HepG2 (cell line): ENCODE measurements around the gene TNFSF13. TPM values are rescaled to one million over a fixed set of nuclear protein-coding genes. Genes with fewer than 3 reads are reported as not detected.

Source experiments
- AHDC1 ChIP-seq: sonication (generic); formaldehyde crosslinking; IDR thresholded peaks from 2 replicates; pipeline ENCODE4 v1.5.1; 2020; ENCODE audit warnings: mild to moderate bottlenecking, missing genetic modification reagents, borderline replicate concordance
- CREB1 ChIP-seq, 2 experiments: fragments of 450-650 bp in 1 of 2; IDR thresholded peaks; 2 replicates each; pipeline ENCODE4 v1.6.1; 2016 to 2017; ENCODE audit warnings: control low read depth in 1 of 2, mild to moderate bottlenecking in 1 of 2, missing compliant biosample characterization in 1 of 2, missing genetic modification characterization in 1 of 2
- HCFC1 ChIP-seq: fragments of 150-350 bp; IDR thresholded peaks from 2 replicates; pipeline ENCODE4 v1.6.1; 2014; ENCODE audit warnings: low read depth, low read length
- MBD4 ChIP-seq: IDR thresholded peaks from 2 replicates; pipeline ENCODE4 v1.6.1; 2012; ENCODE audit warnings: low read length, inconsistent platforms, borderline replicate concordance
- MED1 ChIP-seq: sonication (generic); formaldehyde crosslinking; IDR thresholded peaks from 2 replicates; pipeline ENCODE4 v1.4.0; 2020; ENCODE audit warnings: missing genetic modification reagents
- ZBTB26 ChIP-seq: IDR thresholded peaks from 2 replicates; pipeline ENCODE4 v1.6.1; 2016; ENCODE audit warnings: missing compliant biosample characterization, missing genetic modification reagents, borderline replicate concordance
- ZFY ChIP-seq: sonication (generic); formaldehyde crosslinking; IDR thresholded peaks from 2 replicates; pipeline ENCODE4 v1.4.0; 2020; ENCODE audit warnings: missing genetic modification reagents
- ZMYM4 ChIP-seq: sonication (generic); formaldehyde crosslinking; IDR thresholded peaks from 2 replicates; pipeline ENCODE4 v1.8.1; 2023; ENCODE audit warnings: mild to moderate bottlenecking, missing genetic modification reagents
- ZNF543 ChIP-seq: sonication (generic); formaldehyde crosslinking; IDR thresholded peaks from 2 replicates; pipeline ENCODE4 v1.4.0; 2020; ENCODE audit warnings: mild to moderate bottlenecking, missing genetic modification reagents
- ZNF572 ChIP-seq: sonication (generic); formaldehyde crosslinking; IDR thresholded peaks from 2 replicates; pipeline ENCODE4 v1.5.1; 2020; ENCODE audit warnings: mild to moderate bottlenecking, missing genetic modification reagents
- ZNF83 ChIP-seq: sonication (generic); formaldehyde crosslinking; IDR thresholded peaks from 2 replicates; pipeline ENCODE4 v1.4.0; 2020; ENCODE audit warnings: missing genetic modification reagents, mild to moderate bottlenecking, borderline replicate concordance
- polyA plus RNA-seq, 8 experiments: library from polyadenylated mRNA; depleted of rRNA in 3 of 8; stranded (reverse) in 7 of 8; unstranded in 1 of 8; fragments of >200 nt; fragmentation: Illumina TruSeq in 4 of 8; extraction: Trizol in 4 of 8; gene quantifications; 2 replicates each; pipeline versions ENCODE4 v1.2.1 to v1.2.3, GENCODE V29; 2011 to 2016; ENCODE audit warnings: low read depth in 4 of 8, missing spikeins in 1 of 8, mixed read lengths in 1 of 8; ENCODE audit not compliant: insufficient read depth in 1 of 8
- total RNA-seq, 5 experiments: library from RNA; depleted of rRNA; stranded (reverse); fragments of >200 nt; fragmentation: Illumina TruSeq; extraction: Trizol; gene quantifications; 2 replicates each; pipeline ENCODE4 v1.2.3, GENCODE V29; 2016; ENCODE audit warnings: low read depth in 1 of 5
- TF ChIP-seq, protein P1 (sequence below): sonication (generic); formaldehyde crosslinking; IDR thresholded peaks from 2 replicates; pipeline ENCODE4 v1.5.0; 2020; ENCODE audit warnings: mild to moderate bottlenecking, missing genetic modification reagents, borderline replicate concordance
- TF ChIP-seq, protein P2 (sequence below): sonication (generic); formaldehyde crosslinking; conservative IDR thresholded peaks from 2 replicates; pipeline ENCODE4 v1.8.0; 2022; ENCODE audit warnings: missing genetic modification reagents
- TF ChIP-seq, protein P3 (sequence below): sonication (generic); formaldehyde crosslinking; IDR thresholded peaks from 2 replicates; pipeline ENCODE4 v1.8.0; 2022; ENCODE audit warnings: mild to moderate bottlenecking, missing genetic modification reagents

Gene TNFSF13
- total and polyA plus RNA-seq, 2 of the 13 experiments (the other 11 are each of a cell fraction or from before 2014, with no cell fraction given): 2.5 to 3.3 TPM

DNA sequence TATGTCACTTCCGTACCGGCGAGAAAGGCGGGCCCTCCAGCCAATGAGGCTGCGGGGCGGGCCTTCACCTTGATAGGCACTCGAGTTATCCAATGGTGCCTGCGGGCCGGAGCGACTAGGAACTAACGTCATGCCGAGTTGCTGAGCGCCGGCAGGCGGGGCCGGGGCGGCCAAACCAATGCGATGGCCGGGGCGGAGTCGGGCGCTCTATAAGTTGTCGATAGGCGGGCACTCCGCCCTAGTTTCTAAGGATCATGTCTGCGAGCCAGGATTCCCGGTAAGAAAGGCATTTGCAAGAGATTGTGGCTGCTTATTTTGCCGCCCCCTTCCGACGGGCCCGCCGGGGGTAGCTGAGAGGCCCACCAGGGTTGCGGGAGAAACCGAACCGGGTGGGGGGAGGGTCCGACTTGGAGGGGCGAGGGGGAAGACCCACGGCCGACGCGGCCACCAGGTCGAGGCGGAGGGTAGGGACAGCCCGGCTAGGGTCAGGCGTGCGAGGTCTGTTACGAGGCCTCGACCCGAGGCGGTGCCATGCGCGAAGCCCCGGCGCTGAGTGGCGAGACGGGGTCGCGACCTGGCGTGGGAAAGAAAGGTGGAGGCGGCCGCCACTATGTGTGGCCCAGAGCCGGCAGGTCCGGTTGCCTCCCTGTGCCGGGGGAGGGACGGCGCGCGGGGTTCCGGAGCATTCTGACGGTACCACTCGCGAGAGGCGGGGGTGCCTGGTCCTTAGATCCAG, 14.2 kb downstream of the TNFSF13 start (continued):
- TF ChIP-seq, protein P1, sequence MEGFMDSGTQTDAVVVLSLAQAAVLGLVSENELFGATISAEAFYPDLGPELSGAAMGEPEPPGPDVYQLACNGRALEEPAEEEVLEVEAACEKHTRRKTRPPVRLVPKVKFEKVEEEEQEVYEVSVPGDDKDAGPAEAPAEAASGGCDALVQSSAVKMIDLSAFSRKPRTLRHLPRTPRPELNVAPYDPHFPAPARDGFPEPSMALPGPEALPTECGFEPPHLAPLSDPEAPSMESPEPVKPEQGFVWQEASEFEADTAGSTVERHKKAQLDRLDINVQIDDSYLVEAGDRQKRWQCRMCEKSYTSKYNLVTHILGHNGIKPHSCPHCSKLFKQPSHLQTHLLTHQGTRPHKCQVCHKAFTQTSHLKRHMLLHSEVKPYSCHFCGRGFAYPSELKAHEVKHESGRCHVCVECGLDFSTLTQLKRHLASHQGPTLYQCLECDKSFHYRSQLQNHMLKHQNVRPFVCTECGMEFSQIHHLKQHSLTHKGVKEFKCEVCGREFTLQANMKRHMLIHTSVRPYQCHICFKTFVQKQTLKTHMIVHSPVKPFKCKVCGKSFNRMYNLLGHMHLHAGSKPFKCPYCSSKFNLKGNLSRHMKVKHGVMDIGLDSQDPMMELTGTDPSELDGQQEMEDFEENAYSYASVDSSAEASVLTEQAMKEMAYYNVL (CRISPR knock-in tag): peak; percentile 77; the same call in 1 of the 2 replicates
- TF ChIP-seq CREB1 (IDR thresholded peaks at IDR 0.05): peak; percentile 97
- peak; percentile 99 for TF ChIP-seq CREB1 (CRISPR knock-in tag; IDR thresholded peaks at IDR 0.05)
- TF ChIP-seq HCFC1: peak; percentile 5; the same call in 1 of the 2 replicates
- TF ChIP-seq ZNF572 (CRISPR knock-in tag): 0 out of 2 replicates have a peak, but pooled peaks have one; percentile 68
- no peak; the same call in none of the 2 replicates for TF ChIP-seq ZFY
- TF ChIP-seq MBD4: no peak
- TF ChIP-seq ZNF543: peak; percentile 66; the same call in 1 of the 2 replicates
- TF ChIP-seq, protein P2, sequence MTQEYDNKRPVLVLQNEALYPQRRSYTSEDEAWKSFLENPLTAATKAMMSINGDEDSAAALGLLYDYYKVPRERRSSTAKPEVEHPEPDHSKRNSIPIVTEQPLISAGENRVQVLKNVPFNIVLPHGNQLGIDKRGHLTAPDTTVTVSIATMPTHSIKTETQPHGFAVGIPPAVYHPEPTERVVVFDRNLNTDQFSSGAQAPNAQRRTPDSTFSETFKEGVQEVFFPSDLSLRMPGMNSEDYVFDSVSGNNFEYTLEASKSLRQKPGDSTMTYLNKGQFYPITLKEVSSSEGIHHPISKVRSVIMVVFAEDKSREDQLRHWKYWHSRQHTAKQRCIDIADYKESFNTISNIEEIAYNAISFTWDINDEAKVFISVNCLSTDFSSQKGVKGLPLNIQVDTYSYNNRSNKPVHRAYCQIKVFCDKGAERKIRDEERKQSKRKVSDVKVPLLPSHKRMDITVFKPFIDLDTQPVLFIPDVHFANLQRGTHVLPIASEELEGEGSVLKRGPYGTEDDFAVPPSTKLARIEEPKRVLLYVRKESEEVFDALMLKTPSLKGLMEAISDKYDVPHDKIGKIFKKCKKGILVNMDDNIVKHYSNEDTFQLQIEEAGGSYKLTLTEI (CRISPR knock-in tag): no peak
- peak; percentile 49; the same call in 1 of the 2 replicates for TF ChIP-seq ZMYM4 (CRISPR knock-in tag)
- no peak for TF ChIP-seq MED1 (CRISPR knock-in tag)
- no peak for TF ChIP-seq AHDC1 (CRISPR knock-in tag)
- TF ChIP-seq ZNF83 (CRISPR knock-in tag): peak; percentile 39; the same call in 1 of the 2 replicates
- TF ChIP-seq, protein P3, sequence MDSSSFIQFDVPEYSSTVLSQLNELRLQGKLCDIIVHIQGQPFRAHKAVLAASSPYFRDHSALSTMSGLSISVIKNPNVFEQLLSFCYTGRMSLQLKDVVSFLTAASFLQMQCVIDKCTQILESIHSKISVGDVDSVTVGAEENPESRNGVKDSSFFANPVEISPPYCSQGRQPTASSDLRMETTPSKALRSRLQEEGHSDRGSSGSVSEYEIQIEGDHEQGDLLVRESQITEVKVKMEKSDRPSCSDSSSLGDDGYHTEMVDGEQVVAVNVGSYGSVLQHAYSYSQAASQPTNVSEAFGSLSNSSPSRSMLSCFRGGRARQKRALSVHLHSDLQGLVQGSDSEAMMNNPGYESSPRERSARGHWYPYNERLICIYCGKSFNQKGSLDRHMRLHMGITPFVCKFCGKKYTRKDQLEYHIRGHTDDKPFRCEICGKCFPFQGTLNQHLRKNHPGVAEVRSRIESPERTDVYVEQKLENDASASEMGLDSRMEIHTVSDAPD: no peak
- TF ChIP-seq ZBTB26 (CRISPR knock-in tag): no peak
